ENCODE results near the gene NUP62.
"Not testable (repeated sequence)": the region's sequence is repeated elsewhere in the genome, so short reads cannot be mapped to it uniquely, and the experiment has no call there.

The NUP62 gene

DNA sequence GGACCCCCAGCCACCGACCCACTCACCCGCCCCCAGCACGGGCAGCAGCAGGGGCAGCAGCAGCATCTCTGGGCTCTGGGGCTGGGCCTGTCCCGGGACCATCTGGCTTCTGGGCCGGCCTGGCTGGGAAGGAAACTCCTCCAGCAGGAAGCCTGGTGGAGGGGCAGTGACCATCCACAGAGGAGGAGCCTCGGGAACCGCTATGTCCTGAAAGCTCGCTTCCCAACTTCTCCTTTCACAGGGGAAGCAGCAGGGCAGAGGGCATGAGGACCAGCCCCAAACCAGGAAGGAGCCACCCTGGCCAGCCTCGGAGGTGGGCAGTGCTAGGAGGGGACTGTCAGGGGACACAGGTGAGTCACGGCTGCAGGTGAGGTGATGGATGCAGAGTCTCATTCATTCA lies 31.7 kb upstream of the NUP62 start, which contains the start of gene SIGLEC11:
SIGLEC11 (minus strand) TSS at position 193 of the 400 bp plus-strand sequence; CDS start at position 102, 91 bp downstream.
- not testable (repeated sequence) for H3K4me3 ChIP-seq (ENCODE audit: low read depth, low read length); H3K36me3 ChIP-seq (ENCODE audit: control insufficient read depth, insufficient read depth, low read length); H3K9ac ChIP-seq (ENCODE audit: low read length); H3K27ac ChIP-seq (ENCODE audit: low read depth, low read length); H3K9me3 ChIP-seq (ENCODE audit: control insufficient read depth, insufficient read depth, low read depth, low read length); H3K27me3 ChIP-seq (ENCODE audit: control insufficient read depth, insufficient read depth, low read length)
- peaks cover 11% of the 10 kb centered on the region for H3K4me1 ChIP-seq (ENCODE audit: control insufficient read depth, insufficient read depth, low read length)

DNA sequence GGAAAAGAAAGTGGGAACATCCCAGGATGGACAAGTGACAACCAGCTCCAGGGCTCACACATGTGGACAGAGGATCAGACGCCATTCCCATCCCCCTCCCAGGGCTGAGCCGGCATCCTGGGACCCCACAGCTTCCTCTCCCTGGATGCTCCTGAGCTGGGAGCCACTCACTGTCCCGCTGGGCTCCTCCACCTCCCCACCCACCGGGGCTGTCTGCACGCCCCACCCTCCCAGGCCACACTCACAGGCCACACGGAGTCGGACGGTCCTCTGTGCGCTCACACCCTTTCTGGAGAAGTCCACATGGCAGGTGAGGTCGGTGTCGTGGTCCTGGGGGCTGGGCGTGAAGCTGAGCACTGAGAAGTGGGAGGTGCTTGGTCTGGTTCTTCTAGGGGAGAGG lies 30.6 kb upstream of the NUP62 start:
- not testable (repeated sequence) for H3K9ac ChIP-seq (ENCODE audit: low read length); H3K9me3 ChIP-seq (ENCODE audit: control insufficient read depth, insufficient read depth, low read depth, low read length); H3K4me3 ChIP-seq (ENCODE audit: low read depth, low read length); H3K36me3 ChIP-seq (ENCODE audit: control insufficient read depth, insufficient read depth, low read length); H3K27me3 ChIP-seq (ENCODE audit: control insufficient read depth, insufficient read depth, low read length); H3K27ac ChIP-seq (ENCODE audit: low read depth, low read length)
- peaks cover 11% of the 10 kb centered on the region for H3K4me1 ChIP-seq (ENCODE audit: control insufficient read depth, insufficient read depth, low read length)

DNA sequence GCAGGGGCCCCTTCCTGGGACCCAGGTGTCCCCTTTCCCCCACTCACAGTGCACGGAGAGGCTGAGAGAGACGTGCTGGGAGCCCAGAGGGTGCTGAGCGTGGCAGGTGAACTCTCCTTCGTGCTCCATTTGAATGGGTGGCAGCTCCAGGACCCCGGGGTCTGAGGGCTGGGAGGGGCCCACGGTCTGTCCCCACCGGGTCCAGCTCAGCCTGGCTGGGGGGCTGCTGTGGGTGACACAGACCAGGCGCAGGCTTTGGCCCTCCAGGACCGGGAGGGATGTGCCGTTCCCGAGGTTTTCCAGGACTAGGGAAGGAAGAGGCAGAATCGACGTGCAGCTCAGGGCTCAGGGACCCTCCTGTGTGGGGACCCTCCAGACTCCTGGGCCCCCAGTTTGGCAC lies 29.3 kb upstream of the NUP62 start:
- H3K27ac ChIP-seq (ENCODE audit: low read depth, low read length); H3K9ac ChIP-seq (ENCODE audit: low read length); H3K4me3 ChIP-seq (ENCODE audit: low read depth, low read length); H3K27me3 ChIP-seq (ENCODE audit: control insufficient read depth, insufficient read depth, low read length); H3K36me3 ChIP-seq (ENCODE audit: control insufficient read depth, insufficient read depth, low read length); H3K9me3 ChIP-seq (ENCODE audit: control insufficient read depth, insufficient read depth, low read depth, low read length): not testable (repeated sequence)
- peaks cover 21% of the 10 kb centered on the region for H3K4me1 ChIP-seq (ENCODE audit: control insufficient read depth, insufficient read depth, low read length)

DNA sequence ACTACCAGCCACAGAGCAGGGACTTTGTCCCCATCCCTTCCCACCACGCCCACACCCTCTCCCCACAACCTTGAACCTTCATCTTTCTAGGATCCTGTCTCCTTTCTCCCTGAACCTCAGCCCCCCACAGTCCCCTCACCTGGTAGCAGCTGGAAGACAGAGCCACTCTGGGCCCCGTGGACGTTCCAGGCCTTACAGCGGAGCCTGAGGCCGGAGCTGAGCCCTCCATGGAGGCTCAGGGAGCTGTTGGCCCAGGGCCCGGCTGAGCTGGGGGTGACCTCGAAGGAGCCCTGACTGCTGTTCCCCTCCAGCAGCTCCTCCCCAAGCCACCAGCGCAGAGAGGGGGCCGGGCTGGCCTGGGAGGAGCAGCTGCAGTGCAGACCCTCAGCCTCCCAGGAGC lies 28.8 kb upstream of the NUP62 start:
- H3K4me3 ChIP-seq (ENCODE audit: low read depth, low read length); H3K9me3 ChIP-seq (ENCODE audit: control insufficient read depth, insufficient read depth, low read depth, low read length); H3K27ac ChIP-seq (ENCODE audit: low read depth, low read length); H3K36me3 ChIP-seq (ENCODE audit: control insufficient read depth, insufficient read depth, low read length); H3K27me3 ChIP-seq (ENCODE audit: control insufficient read depth, insufficient read depth, low read length); H3K9ac ChIP-seq (ENCODE audit: low read length): not testable (repeated sequence)
- H3K4me1 ChIP-seq (ENCODE audit: control insufficient read depth, insufficient read depth, low read length) = peaks cover 21% of the 10 kb centered on the region

DNA sequence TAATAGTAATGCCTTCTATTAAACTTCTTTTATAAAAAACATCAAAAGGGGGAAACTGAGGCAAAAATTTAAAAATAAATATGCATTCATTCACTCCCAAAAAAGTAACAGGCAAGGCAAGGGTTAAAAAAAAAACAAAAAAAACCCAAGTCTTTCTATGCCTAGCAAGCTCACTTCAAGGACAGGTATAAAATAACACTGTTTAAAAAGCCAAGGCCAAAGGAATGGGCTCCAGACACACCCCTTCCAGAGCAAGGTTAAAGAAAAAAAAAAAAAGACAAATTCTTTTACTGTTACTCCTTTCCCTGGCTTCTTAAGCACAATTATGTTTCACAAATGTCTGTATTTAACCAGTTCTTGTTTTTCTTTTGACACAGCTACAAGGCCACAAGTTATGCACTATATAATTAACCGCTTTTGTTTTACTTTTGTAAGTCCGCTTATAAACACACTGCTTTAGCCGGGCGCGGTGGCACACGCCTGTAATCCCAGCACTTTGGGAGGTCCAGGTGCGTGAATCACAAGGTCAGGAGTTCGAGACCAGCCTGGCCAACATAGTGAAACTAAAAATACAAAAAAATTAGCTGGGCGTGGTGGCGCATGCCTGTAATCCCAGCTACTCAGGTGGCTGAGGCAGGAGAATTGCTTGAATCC lies 28.1 kb upstream of the NUP62 start:
- H3K36me3 ChIP-seq (ENCODE audit: control insufficient read depth, insufficient read depth, low read length) = no peaks in the 10 kb centered on the region
- no peak overlapping the region for H3K9ac ChIP-seq (ENCODE audit: low read length)
- H3K27ac ChIP-seq (ENCODE audit: low read depth, low read length) = no peak overlapping the region
- peaks cover 21% of the 10 kb centered on the region for H3K4me1 ChIP-seq (ENCODE audit: control insufficient read depth, insufficient read depth, low read length)
- no peaks in the 10 kb centered on the region for H3K27me3 ChIP-seq (ENCODE audit: control insufficient read depth, insufficient read depth, low read length)
- no peak overlapping the region for H3K4me3 ChIP-seq (ENCODE audit: low read depth, low read length)
- peaks cover 7% of the 10 kb centered on the region for H3K9me3 ChIP-seq (ENCODE audit: control insufficient read depth, insufficient read depth, low read depth, low read length)

DNA sequence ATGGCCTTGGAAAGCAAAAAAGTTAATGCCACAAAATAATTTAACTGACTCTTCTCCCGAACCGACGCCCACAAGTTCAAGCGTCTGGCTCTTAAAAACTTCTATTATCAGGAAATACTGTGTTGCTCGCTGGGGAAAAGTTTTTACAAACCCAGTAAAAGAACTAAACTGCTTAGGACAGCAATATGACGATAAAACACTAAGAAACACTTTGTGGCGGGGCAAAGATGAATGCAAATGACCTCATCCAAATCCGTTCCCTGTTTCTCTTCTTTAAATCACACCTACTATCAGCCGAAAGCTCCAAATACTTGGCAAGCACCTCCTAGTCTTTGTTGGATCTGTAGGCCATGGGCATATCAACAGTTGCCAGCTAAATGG lies 26.8 kb upstream of the NUP62 start:
- Histone ChIP-seq H3K4me1 (ENCODE audit: control insufficient read depth, insufficient read depth, low read length) (peaks cover 21% of the 10 kb centered on the region), H3K27ac (ENCODE audit: low read depth, low read length) (no peak overlapping the region), H3K27me3 (ENCODE audit: control insufficient read depth, insufficient read depth, low read length) (no peaks in the 10 kb centered on the region; the same call in 1 of the 2 replicates), H3K36me3 (ENCODE audit: control insufficient read depth, insufficient read depth, low read length) (no peaks in the 10 kb centered on the region), H3K9ac (ENCODE audit: low read length) (no peak overlapping the region), H3K4me3 (ENCODE audit: low read depth, low read length) (no peak overlapping the region), H3K9me3 (ENCODE audit: control insufficient read depth, insufficient read depth, low read depth, low read length) (peaks cover 3% of the 10 kb centered on the region)

DNA sequence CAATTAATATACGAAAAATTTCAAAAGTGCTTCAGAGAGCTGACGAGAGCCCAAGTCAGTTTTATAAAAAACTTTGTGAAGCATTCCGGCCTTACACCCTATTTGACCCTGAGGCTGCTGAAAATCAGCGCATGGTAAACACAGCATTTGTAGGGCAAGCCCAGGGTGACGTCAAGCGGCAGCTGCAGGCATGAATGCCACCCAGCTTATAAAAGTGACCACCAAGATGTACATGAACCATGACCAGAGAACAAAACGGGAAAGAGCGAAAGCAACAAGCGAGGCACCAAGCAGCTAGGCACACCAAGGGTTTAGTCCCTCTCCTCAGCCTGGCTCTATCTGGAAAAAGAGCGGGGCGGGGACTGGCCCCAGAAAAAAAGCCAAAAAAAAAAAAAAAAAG lies 25.6 kb upstream of the NUP62 start:
- H3K4me3 ChIP-seq (ENCODE audit: low read depth, low read length) = no peak overlapping the region
- H3K36me3 ChIP-seq (ENCODE audit: control insufficient read depth, insufficient read depth, low read length) = no peaks in the 10 kb centered on the region
- H3K27ac ChIP-seq (ENCODE audit: low read depth, low read length) = no peak overlapping the region
- H3K9me3 ChIP-seq (ENCODE audit: control insufficient read depth, insufficient read depth, low read depth, low read length) = peaks cover 2% of the 10 kb centered on the region
- H3K27me3 ChIP-seq (ENCODE audit: control insufficient read depth, insufficient read depth, low read length) = no peaks in the 10 kb centered on the region; the same call in 1 of the 2 replicates
- no peak overlapping the region for H3K9ac ChIP-seq (ENCODE audit: low read length)
- H3K4me1 ChIP-seq (ENCODE audit: control insufficient read depth, insufficient read depth, low read length) = peaks cover 21% of the 10 kb centered on the region

DNA sequence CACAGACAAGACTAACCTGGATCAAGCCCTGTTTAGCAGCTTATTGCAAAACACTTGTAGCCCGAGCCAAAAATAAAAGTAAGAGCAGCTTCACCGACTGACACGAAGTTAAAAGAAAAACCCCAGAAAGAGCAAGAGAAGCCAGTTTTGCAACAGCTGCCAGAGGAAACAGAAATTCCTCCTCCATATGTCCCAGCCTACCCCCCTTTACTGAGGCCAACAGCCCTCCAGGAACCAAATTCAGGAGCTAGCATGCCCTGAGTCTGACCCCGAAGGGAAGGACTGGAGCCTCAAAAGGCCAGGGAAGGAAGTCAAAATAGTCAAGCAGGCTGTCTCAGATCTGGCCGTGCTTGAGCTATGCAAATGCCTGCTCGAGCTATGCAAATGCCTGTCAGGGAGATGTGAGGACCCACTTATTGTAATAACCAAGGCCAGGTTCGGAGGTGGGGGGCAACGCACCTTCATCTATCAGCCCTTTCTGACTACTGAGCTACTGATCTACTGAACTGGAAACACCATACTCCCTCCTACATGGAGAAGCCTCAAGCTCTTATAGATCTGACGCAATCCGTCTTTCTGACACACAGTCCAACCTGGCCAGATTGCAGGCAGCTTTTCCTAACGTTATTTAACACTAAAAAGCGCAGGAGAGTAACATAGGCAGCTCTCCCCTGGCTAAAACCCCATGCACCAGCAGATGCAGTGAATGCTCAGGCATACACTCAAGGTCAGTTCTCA lies 25.0 kb upstream of the NUP62 start:
- H3K4me3 ChIP-seq (ENCODE audit: low read depth, low read length) = no peak overlapping the region
- H3K9ac ChIP-seq (ENCODE audit: low read length) = no peak overlapping the region
- H3K27me3 ChIP-seq (ENCODE audit: control insufficient read depth, insufficient read depth, low read length) = no peaks in the 10 kb centered on the region; the same call in 1 of the 2 replicates
- H3K27ac ChIP-seq (ENCODE audit: low read depth, low read length) = no peak overlapping the region
- H3K9me3 ChIP-seq (ENCODE audit: control insufficient read depth, insufficient read depth, low read depth, low read length) = peaks cover 2% of the 10 kb centered on the region
- no peaks in the 10 kb centered on the region for H3K36me3 ChIP-seq (ENCODE audit: control insufficient read depth, insufficient read depth, low read length)
- H3K4me1 ChIP-seq (ENCODE audit: control insufficient read depth, insufficient read depth, low read length) = peaks cover 21% of the 10 kb centered on the region

DNA sequence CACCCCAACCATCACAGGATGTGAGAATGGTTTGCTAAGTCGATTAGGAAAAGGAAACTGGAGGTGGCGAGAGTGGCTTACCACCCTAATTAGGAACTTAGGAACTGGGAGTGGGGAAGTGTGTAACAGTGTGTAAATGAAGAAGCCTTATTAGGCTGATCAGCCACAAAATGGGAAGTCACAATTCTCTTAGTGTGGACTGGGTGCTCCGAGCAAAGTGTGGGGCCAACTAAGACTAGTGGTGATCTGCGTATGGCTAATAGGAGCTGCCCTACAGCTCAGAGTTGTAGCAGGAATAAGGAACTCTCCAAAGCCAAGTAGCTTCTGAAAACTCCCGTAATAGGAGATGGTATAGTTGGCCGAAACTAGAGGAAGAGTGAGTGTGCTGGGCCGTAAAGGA lies 24.1 kb upstream of the NUP62 start:
- Histone ChIP-seq H3K9me3 (ENCODE audit: control insufficient read depth, insufficient read depth, low read depth, low read length) (peaks cover 2% of the 10 kb centered on the region), H3K4me3 (ENCODE audit: low read depth, low read length) (no peak overlapping the region), H3K4me1 (ENCODE audit: control insufficient read depth, insufficient read depth, low read length) (peaks cover 21% of the 10 kb centered on the region), H3K27me3 (ENCODE audit: control insufficient read depth, insufficient read depth, low read length) (no peaks in the 10 kb centered on the region; the same call in 1 of the 2 replicates), H3K27ac (ENCODE audit: low read depth, low read length) (no peak overlapping the region), H3K36me3 (ENCODE audit: control insufficient read depth, insufficient read depth, low read length) (no peaks in the 10 kb centered on the region), H3K9ac (ENCODE audit: low read length) (no peak overlapping the region)

DNA sequence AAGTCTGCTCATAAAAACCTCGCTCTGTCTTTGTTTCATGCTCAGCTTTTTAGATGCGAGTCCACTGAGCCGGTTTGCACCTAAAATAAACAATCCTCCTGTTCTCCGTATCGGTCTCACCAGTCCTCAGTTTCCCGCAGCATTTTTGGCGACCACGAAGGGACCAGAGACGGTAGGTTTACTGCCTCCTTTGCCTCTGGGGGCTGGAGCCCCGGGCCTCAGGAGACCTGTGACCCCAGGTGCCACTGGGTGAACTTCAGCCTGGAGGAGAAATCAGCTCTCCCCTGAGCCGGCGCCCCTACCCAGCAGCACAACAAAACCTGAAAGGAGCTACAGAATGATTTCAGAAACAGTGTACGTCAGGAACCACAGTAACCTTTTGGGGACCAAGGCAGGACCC lies 23.6 kb upstream of the NUP62 start:
- H3K27me3 ChIP-seq (ENCODE audit: control insufficient read depth, insufficient read depth, low read length) = no peaks in the 10 kb centered on the region; the same call in 1 of the 2 replicates
- peaks cover 18% of the 10 kb centered on the region for H3K4me1 ChIP-seq (ENCODE audit: control insufficient read depth, insufficient read depth, low read length)
- H3K4me3 ChIP-seq (ENCODE audit: low read depth, low read length) = no peak overlapping the region
- no peaks in the 10 kb centered on the region for H3K36me3 ChIP-seq (ENCODE audit: control insufficient read depth, insufficient read depth, low read length)
- no peak overlapping the region for H3K27ac ChIP-seq (ENCODE audit: low read depth, low read length)
- H3K9me3 ChIP-seq (ENCODE audit: control insufficient read depth, insufficient read depth, low read depth, low read length) = peaks cover 2% of the 10 kb centered on the region
- H3K9ac ChIP-seq (ENCODE audit: low read length) = no peak overlapping the region

DNA sequence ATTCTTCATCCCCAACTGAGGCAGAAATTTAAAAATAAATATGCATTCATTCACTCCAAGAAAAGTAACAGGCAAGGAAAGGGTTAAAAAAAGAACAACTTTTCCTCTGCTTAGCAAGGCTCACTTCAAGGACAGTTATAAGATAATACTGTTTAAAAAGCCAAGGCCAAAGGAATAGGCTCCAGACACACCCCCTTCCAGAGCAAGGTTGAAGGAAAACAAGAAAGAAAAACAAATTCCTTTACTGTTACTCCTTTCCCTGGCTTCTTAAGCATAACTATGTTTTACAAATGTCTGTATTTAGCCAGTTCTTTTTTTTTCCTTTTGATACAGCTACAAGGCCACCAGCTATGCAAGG lies 23.2 kb upstream of the NUP62 start:
- Histone ChIP-seq H3K27ac (ENCODE audit: low read depth, low read length) (no peak overlapping the region), H3K4me3 (ENCODE audit: low read depth, low read length) (no peak overlapping the region), H3K36me3 (ENCODE audit: control insufficient read depth, insufficient read depth, low read length) (no peaks in the 10 kb centered on the region), H3K9ac (ENCODE audit: low read length) (no peak overlapping the region), H3K27me3 (ENCODE audit: control insufficient read depth, insufficient read depth, low read length) (no peaks in the 10 kb centered on the region; the same call in 1 of the 2 replicates), H3K4me1 (ENCODE audit: control insufficient read depth, insufficient read depth, low read length) (peaks cover 17% of the 10 kb centered on the region), H3K9me3 (ENCODE audit: control insufficient read depth, insufficient read depth, low read depth, low read length) (peaks cover 2% of the 10 kb centered on the region)

Measured in HUES6 (cell line).